IMR-90 (cell line): Measurements from ENCODE around the gene SPATA2. TPM values are rescaled to one million over a fixed set of nuclear protein-coding genes. Genes with fewer than 3 reads are reported as not detected.

ENCODE experiments used
- ATAC-seq: fragments of 200-7000 bp; cut with Tn5 transposase; 2 replicates; pipeline ENCODE4 v1.9.1; 2020; ENCODE audit warnings: low read depth, mild to moderate bottlenecking, moderate library complexity
- Bru-seq: library from RNA; stranded (reverse); fragments of 400-500 nt; gene quantifications from one replicate; lab custom pipeline; 2021; lab: Mats Ljungman, UMichigan
- BruChase-seq, 2 experiments: library from RNA; stranded (reverse); fragments of 400-500 nt; gene quantifications; one replicate each; lab custom pipeline; 2021; lab: Mats Ljungman, UMichigan
- BruUV-seq: library from RNA; stranded (reverse); fragments of 400-500 nt; replicated peaks from 2 replicates; lab custom pipeline; 2021; lab: Mats Ljungman, UMichigan
- CTCF ChIA-PET: fragments of 300-600 bp; formaldehyde crosslinking; extraction: SDS; loops from one replicate; lab custom pipeline; 2021; ENCODE audit warnings: antibody characterized with exemption; lab: Yijun Ruan, JAX
- POLR2A ChIA-PET: fragments of 300-600 bp; sonication (Branson Sonifier 250); formaldehyde crosslinking; loops from one replicate; lab custom pipeline; 2022; ENCODE audit warnings: antibody characterized with exemption; ENCODE audit not compliant: unreplicated experiment; lab: Charles Lee
- DNase-seq: peaks from one replicate; pipeline ENCODE4 v3.0.0; 2013
- H2AFZ ChIP-seq: replicated peaks from 2 replicates; pipeline ENCODE3; 2013; ENCODE audit warnings: low read length, mild to moderate bottlenecking; ENCODE audit not compliant: poor library complexity
- H2AK5ac ChIP-seq: 2 replicates; pipeline ENCODE4 v1.6.1; 2013; ENCODE audit warnings: low read depth, low read length, inconsistent platforms
- H2AK9ac ChIP-seq: replicated peaks from 2 replicates; pipeline ENCODE3; 2013; ENCODE audit warnings: mild to moderate bottlenecking, low read depth, low read length, moderate library complexity; ENCODE audit not compliant: poor library complexity
- H2BK120ac ChIP-seq: 2 replicates; pipeline ENCODE4 v1.6.1; 2013; ENCODE audit warnings: low read depth, low read length, inconsistent platforms
- H2BK15ac ChIP-seq: 3 replicates; pipeline ENCODE4 v1.6.1; 2013; ENCODE audit warnings: low read depth, low read length, inconsistent platforms
- H2BK20ac ChIP-seq: 2 replicates; pipeline ENCODE4 v1.6.1; 2013; ENCODE audit warnings: low read depth, mild to moderate bottlenecking, inconsistent platforms, low read length, moderate library complexity
- H2BK5ac ChIP-seq: 2 replicates; pipeline ENCODE4 v1.6.1; 2013; ENCODE audit warnings: mild to moderate bottlenecking, low read depth, low read length, inconsistent platforms; ENCODE audit not compliant: poor library complexity, severe bottlenecking
- H3K14ac ChIP-seq: replicated peaks from 2 replicates; pipeline ENCODE4 v1.6.1; 2013; ENCODE audit warnings: low read depth, low read length, inconsistent platforms
- H3K18ac ChIP-seq: 2 replicates; pipeline ENCODE4 v1.6.1; 2013; ENCODE audit warnings: low read depth, low read length, control low read depth
- H3K23ac ChIP-seq: 2 replicates; pipeline ENCODE4 v1.6.1; 2013; ENCODE audit warnings: low read depth, low read length, inconsistent platforms
- H3K27ac ChIP-seq: 2 replicates; pipeline ENCODE4 v1.5.1; 2013; ENCODE audit warnings: mild to moderate bottlenecking, control low read depth, low read length; ENCODE audit not compliant: insufficient read depth
- H3K27me3 ChIP-seq: 2 replicates; pipeline ENCODE4 v1.6.1; 2013; ENCODE audit warnings: low read length; ENCODE audit not compliant: control insufficient read depth, insufficient read depth
- H3K36me3 ChIP-seq: 2 replicates; pipeline ENCODE4 v1.6.1; 2013; ENCODE audit warnings: low read length, mixed read lengths; ENCODE audit not compliant: control insufficient read depth, insufficient read depth
- H3K4ac ChIP-seq: 2 replicates; pipeline ENCODE4 v1.6.1; 2013; ENCODE audit warnings: low read depth, low read length, inconsistent platforms
- H3K4me1 ChIP-seq: 2 replicates; pipeline ENCODE4 v1.6.1; 2013; ENCODE audit warnings: low read length, mixed read lengths; ENCODE audit not compliant: control insufficient read depth, insufficient read depth
- H3K4me2 ChIP-seq: 2 replicates; pipeline ENCODE4 v1.6.1; 2013; ENCODE audit warnings: low read depth, mild to moderate bottlenecking, control low read depth, low read length, moderate library complexity
- H3K4me3 ChIP-seq: 2 replicates; pipeline ENCODE4 v1.5.1; 2013; ENCODE audit warnings: low read depth, mild to moderate bottlenecking, control low read depth, low read length, moderate library complexity; ENCODE audit not compliant: insufficient read depth
- H3K56ac ChIP-seq: 2 replicates; pipeline ENCODE4 v1.6.1; 2013; ENCODE audit warnings: low read length, inconsistent platforms; ENCODE audit not compliant: insufficient read depth; ENCODE audit errors: extremely low read depth
- H3K79me1 ChIP-seq, 2 experiments: 2 replicates each; pipeline ENCODE4 v1.6.1; 2013; ENCODE audit warnings: low read length in 2 of 2, inconsistent platforms in 1 of 2, low read depth in 1 of 2
- H3K9ac ChIP-seq: 2 replicates; pipeline ENCODE4 v1.6.1; 2013; ENCODE audit warnings: low read depth, low read length, control low read depth
- H3K9me1 ChIP-seq: 2 replicates; pipeline ENCODE4 v1.6.1; 2013; ENCODE audit warnings: low read length, inconsistent platforms; ENCODE audit not compliant: insufficient read depth
- H3K9me3 ChIP-seq: 2 replicates; pipeline ENCODE4 v1.6.1; 2013; ENCODE audit warnings: low read length; ENCODE audit not compliant: control insufficient read depth, insufficient read depth
- H4K20me1 ChIP-seq: 2 replicates; pipeline ENCODE4 v1.6.1; 2013; ENCODE audit warnings: low read length, inconsistent platforms; ENCODE audit not compliant: insufficient read depth
- H4K5ac ChIP-seq: 2 replicates; pipeline ENCODE4 v1.6.1; 2013; ENCODE audit warnings: mild to moderate bottlenecking, low read depth, low read length, control low read depth
- H4K8ac ChIP-seq, 2 experiments: 2 replicates each; pipeline ENCODE4 v1.6.1; 2013; ENCODE audit warnings: low read depth in 2 of 2, low read length in 2 of 2, control low read depth in 1 of 2, inconsistent platforms in 1 of 2
- H4K91ac ChIP-seq: 2 replicates; pipeline ENCODE4 v1.6.1; 2013; ENCODE audit warnings: low read depth, low read length, inconsistent platforms; ENCODE audit not compliant: insufficient read depth
- BHLHE40 ChIP-seq: fragments of 150-350 bp; IDR thresholded peaks from 2 replicates; pipeline ENCODE4 v1.6.1; 2016; ENCODE audit warnings: mild to moderate bottlenecking, low read depth, low read length
- CEBPB ChIP-seq: IDR thresholded peaks from 2 replicates; pipeline ENCODE4 v1.6.1; 2012; ENCODE audit warnings: low read depth, low read length, improper control_type of control experiment
- CHD1 ChIP-seq: IDR thresholded peaks from 2 replicates; pipeline ENCODE4 v1.6.1; 2012; ENCODE audit warnings: low read depth, low read length, improper control_type of control experiment
- CTCF ChIP-seq: conservative IDR thresholded peaks from 2 replicates; pipeline ENCODE4 v1.5.1; 2012; ENCODE audit warnings: mild to moderate bottlenecking, low read depth, low read length, improper control_type of control experiment
- ELK1 ChIP-seq: fragments of 150-350 bp; IDR thresholded peaks from 2 replicates; pipeline ENCODE4 v1.6.1; 2016; ENCODE audit warnings: low read depth, mild to moderate bottlenecking, low read length, moderate library complexity, borderline replicate concordance
- FOS ChIP-seq: fragments of 150-350 bp; IDR thresholded peaks from 2 replicates; pipeline ENCODE4 v1.6.1; 2016; ENCODE audit warnings: low read depth, low read length
- MAFK ChIP-seq: IDR thresholded peaks from 2 replicates; pipeline ENCODE4 v1.6.1; 2012; ENCODE audit warnings: low read depth, low read length, improper control_type of control experiment
- NFE2L2 ChIP-seq: fragments of 150-350 bp; IDR thresholded peaks from 2 replicates; pipeline ENCODE4 v1.6.1; 2016; ENCODE audit warnings: low read depth, mild to moderate bottlenecking, low read length
- RAD21 ChIP-seq: IDR thresholded peaks from 2 replicates; pipeline ENCODE4 v1.6.1; 2012; ENCODE audit warnings: low read length, improper control_type of control experiment
- RFX5 ChIP-seq: IDR thresholded peaks from 2 replicates; pipeline ENCODE4 v1.8.0; 2012; ENCODE audit warnings: low read depth, mild to moderate bottlenecking, low read length, moderate library complexity
- USF2 ChIP-seq: fragments of 150-350 bp; IDR thresholded peaks from 2 replicates; pipeline ENCODE4 v1.6.1; 2017; ENCODE audit warnings: mild to moderate bottlenecking, antibody characterized with exemption, low read length, low read depth
- WGBS, 2 experiments: methylation state at CpG; one replicate each; pipeline versions ENCODE4 v1.1.5 to v1.1.7; 2013; ENCODE audit warnings: missing lambda C conversion rate in 2 of 2; ENCODE audit not compliant: insufficient read length in 1 of 2; ENCODE audit errors: extremely low coverage in 2 of 2; 5-methylcytosine and 5-hydroxymethylcytosine counted together
- dilution Hi-C: fragments of 300-500 bp; cut with HindIII; formaldehyde crosslinking; loops from one replicate; pipeline ENCODE4 v1.14.3; 2018; ENCODE audit warnings: low sequenced_read_pairs; ENCODE audit not compliant: unreplicated experiment
- in situ Hi-C: fragments of 300-500 bp; cut with MboI; formaldehyde crosslinking; loops from 3 replicates; pipeline ENCODE4 v1.14.3; 2019; ENCODE audit warnings: low sequenced_read_pairs, inconsistent platforms, mixed read lengths
- intact Hi-C: fragments of 100-400 bp; cut with micrococcal nuclease; formaldehyde crosslinking; loops from 2 replicates; pipeline ENCODE4 v1.10.0; 2022
- long read RNA-seq: library from polyadenylated mRNA; unstranded; transcript quantifications from one replicate; pipeline ENCODE4 v2.0.0, GENCODE V29; 2021; ENCODE audit not compliant: unreplicated experiment
- polyA plus RNA-seq, 3 experiments: library from polyadenylated mRNA; depleted of rRNA; stranded (reverse); fragments of >200 nt; gene quantifications; 2 replicates each; pipeline ENCODE4 v1.2.3, GENCODE V29; 2012; ENCODE audit warnings: low replicate concordance in 1 of 3
- total RNA-seq: library from RNA; depleted of rRNA; stranded (reverse); fragments of >200 nt; gene quantifications from 2 replicates; pipeline ENCODE4 v1.2.3, GENCODE V29; 2012; rRNA removed

SPATA2 gene
- total RNA-seq: 1.3 and 1.4 TPM in 2 replicates
- 4.4 and 4.5 TPM in 2 replicates for polyA plus RNA-seq (2012; rRNA removed)
- polyA plus RNA-seq (2012; cell fraction: cytosol; rRNA removed): 3.5 and 5.8 TPM in 2 replicates
- polyA plus RNA-seq (2012; cell fraction: nucleus; rRNA removed; ENCODE audit: low replicate concordance): 5.9 and 9.4 TPM in 2 replicates
- Bru-seq, nascent RNA: percentile 70 among the genes with signal in this experiment
- BruChase-seq, experiment 1, labeled RNA remaining after a 6-hour chase: percentile 59 among the genes with signal in this experiment
- BruChase-seq, experiment 2, labeled RNA remaining after a 2-hour chase: percentile 61 among the genes with signal in this experiment
- long read RNA-seq, full-length matches to known transcripts: 2 of 10 reads
- long read RNA-seq, partial matches to known transcripts: 1 of 10 reads
- long read RNA-seq, other reads (novel, unspliced or antisense): 7 of 10 reads

- Histone ChIP-seq H3K4me2 (peak within 1 kb of the TSS; percentile 87), H3K4me3 (peak within 1 kb of the TSS; percentile 90), H4K8ac (peak within 1 kb of the TSS; percentile 93 to 100), H2BK5ac (peak within 1 kb of the TSS; percentile 100), H2AFZ (peak within 1 kb of the TSS; percentile 100), H3K79me1 (peaks cover 11 to 50% of the 10 kb centered on the region in 2 experiments; a peak in 2 of 4 replicates), H2BK20ac (peak within 1 kb of the TSS; percentile 100), H2BK15ac (peak within 1 kb of the TSS; percentile 100; the same call in 2 of the 3 replicates), H4K91ac (peak within 1 kb of the TSS; percentile 100), H3K9me3 (no peaks in the 10 kb centered on the region), H3K9ac (peak within 1 kb of the TSS; percentile 99), H3K4me1 (peaks cover 9% of the 10 kb centered on the region), H3K14ac (peak within 1 kb of the TSS; percentile 100), H3K18ac (peak within 1 kb of the TSS; percentile 100), H3K4ac (peak within 1 kb of the TSS; percentile 100), H3K9me1 (peaks cover 3% of the 10 kb centered on the region; the same call in 1 of the 2 replicates), H3K27ac (peak within 1 kb of the TSS; percentile 99), H4K20me1 (peaks cover 28% of the 10 kb centered on the region; the same call in 1 of the 2 replicates), H2BK120ac (peak within 1 kb of the TSS; percentile 100), H2AK9ac (peak within 1 kb of the TSS; percentile 99), H3K27me3 (no peaks in the 10 kb centered on the region), H3K56ac (peak within 1 kb of the TSS; percentile 100), H4K5ac (peak within 1 kb of the TSS; percentile 100), H3K23ac (peak within 1 kb of the TSS; percentile 100), H3K36me3 (no peaks in the 10 kb centered on the region; the same call in 1 of the 2 replicates), H2AK5ac (peak within 1 kb of the TSS; percentile 69)
- peak; percentile 94 for DNase-seq
- intact Hi-C loops: no loop called here
- in situ Hi-C loops: no loop called here
- CTCF ChIA-PET: no interaction called here
- no TSS peak for BruUV-seq
- ATAC-seq: peak; percentile 93
- dilution Hi-C loops: no loop called here
- WGBS, 2 experiments: 1% methylated on average over 39 of the region's 69 CpGs; no CpG with 5 or more reads in 1 of the 2 experiments
- POLR2A ChIA-PET: no interaction called here
- TF ChIP-seq CHD1 (0 out of 2 replicates have a peak, but pooled peaks have one; percentile 58), NFE2L2 (no peak), RAD21 (no peak), RFX5 (peak; percentile 41; the same call in 1 of the 2 replicates), CTCF (no peak), USF2 (no peak), MAFK (peak; percentile 53; the same call in 1 of the 2 replicates), BHLHE40 (no peak), FOS (no peak), CEBPB (peak; percentile 69), ELK1 (no peak)
Observed at GRCh38 chr20:49915380-49916145, at the start of gene SPATA2. SPATA2 (minus strand) TSS chr20:49915529; CDS start chr20:49908490, 7,039 bp downstream.
